Measurements from ENCODE around the gene RMDN3. TPM values are rescaled to one million over a fixed set of nuclear protein-coding genes. Genes with fewer than 3 reads are reported as not detected.

The RMDN3 gene, protein sequence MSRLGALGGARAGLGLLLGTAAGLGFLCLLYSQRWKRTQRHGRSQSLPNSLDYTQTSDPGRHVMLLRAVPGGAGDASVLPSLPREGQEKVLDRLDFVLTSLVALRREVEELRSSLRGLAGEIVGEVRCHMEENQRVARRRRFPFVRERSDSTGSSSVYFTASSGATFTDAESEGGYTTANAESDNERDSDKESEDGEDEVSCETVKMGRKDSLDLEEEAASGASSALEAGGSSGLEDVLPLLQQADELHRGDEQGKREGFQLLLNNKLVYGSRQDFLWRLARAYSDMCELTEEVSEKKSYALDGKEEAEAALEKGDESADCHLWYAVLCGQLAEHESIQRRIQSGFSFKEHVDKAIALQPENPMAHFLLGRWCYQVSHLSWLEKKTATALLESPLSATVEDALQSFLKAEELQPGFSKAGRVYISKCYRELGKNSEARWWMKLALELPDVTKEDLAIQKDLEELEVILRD
- polyA plus RNA-seq = 10 to 100 TPM; 18.0 to 21.6 TPM

GRCh38 chr15:40754883-40755811 is at the start of gene RMDN3:
Gene RMDN3 (minus strand): TSS chr15:40755254. CDS start chr15:40754783, 471 bp downstream.
- 0 to 1% methylated on average over 62 to 66 of the region's 66 CpGs for WGBS, 2 donors

GRCh38 chr15:40803688-40804087 is 48.6 kb upstream of the RMDN3 start:
- Histone ChIP-seq H3K27me3 (ENCODE audit: control insufficient read depth in 1 of 2, insufficient read depth in 2 of 2, low read length in 2 of 2) (no peaks in the 10 kb centered on the region), H3K27ac (ENCODE audit: low read depth in 2 of 2, low read length in 1 of 2) (no peak overlapping the region), H3K4me1 (ENCODE audit: control insufficient read depth in 2 of 2, insufficient read depth in 2 of 2, low read length in 1 of 2) (peaks cover 2 to 4% of the 10 kb centered on the region in 2 donors), H3K9me3 (ENCODE audit: control insufficient read depth in 2 of 2, insufficient read depth in 1 of 2, low read depth in 1 of 2, low read length in 1 of 2) (no peaks in the 10 kb centered on the region), H3K36me3 (ENCODE audit: control insufficient read depth in 2 of 2, insufficient read depth in 2 of 2, low read length in 1 of 2) (no peaks in the 10 kb centered on the region), H3K4me3 (ENCODE audit: low read depth in 1 of 2, low read length in 2 of 2) (no peak overlapping the region)
- WGBS, 2 donors = 68 to 94% methylated on average over 1 of the region's 1 CpG

More at GRCh38 chr15:40754883-40755811, at the start of gene RMDN3:
- Histone ChIP-seq H3K9me3 (ENCODE audit: control insufficient read depth in 2 of 2, insufficient read depth in 1 of 2, low read depth in 1 of 2, low read length in 1 of 2) (no peaks in the 10 kb centered on the region), H3K4me1 (ENCODE audit: control insufficient read depth in 2 of 2, insufficient read depth in 2 of 2, low read length in 1 of 2) (peaks cover 0 to 4% of the 10 kb centered on the region in 2 donors), H3K27ac (ENCODE audit: low read depth in 2 of 2, low read length in 1 of 2) (peak within 1 kb of the TSS; percentile 91 to 92), H3K36me3 (ENCODE audit: control insufficient read depth in 2 of 2, insufficient read depth in 2 of 2, low read length in 1 of 2) (peaks cover 7 to 13% of the 10 kb centered on the region in 2 donors), H3K27me3 (ENCODE audit: control insufficient read depth in 1 of 2, insufficient read depth in 2 of 2, low read length in 2 of 2) (no peaks in the 10 kb centered on the region), H3K4me3 (ENCODE audit: low read depth in 1 of 2, low read length in 2 of 2) (peak within 1 kb of the TSS; percentile 82 to 85)

DNA sequence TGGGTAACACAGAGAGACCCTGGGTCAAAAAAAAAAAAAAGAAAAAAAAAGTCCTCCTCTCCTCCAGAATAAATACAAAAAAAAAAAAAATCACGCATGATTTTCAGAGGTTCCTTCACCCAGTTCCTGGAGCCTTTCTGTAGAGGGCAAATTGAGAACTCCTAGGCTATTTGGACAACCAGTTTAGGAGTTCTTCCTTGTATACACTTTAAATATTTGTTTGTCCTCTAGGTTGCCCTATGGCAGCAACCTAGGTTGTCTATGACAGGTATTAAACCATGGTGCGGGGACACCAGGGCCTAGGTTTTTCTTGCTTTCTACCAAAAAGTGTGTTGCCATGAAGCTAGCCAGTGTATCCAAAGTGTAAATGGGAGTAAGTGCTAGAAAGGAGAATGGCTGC is 48.0 kb upstream of the RMDN3 start:
- Histone ChIP-seq H3K9me3 (ENCODE audit: control insufficient read depth in 2 of 2, insufficient read depth in 1 of 2, low read depth in 1 of 2, low read length in 1 of 2) (no peaks in the 10 kb centered on the region), H3K36me3 (ENCODE audit: control insufficient read depth in 2 of 2, insufficient read depth in 2 of 2, low read length in 1 of 2) (no peaks in the 10 kb centered on the region), H3K27me3 (ENCODE audit: control insufficient read depth in 1 of 2, insufficient read depth in 2 of 2, low read length in 2 of 2) (no peaks in the 10 kb centered on the region), H3K4me3 (ENCODE audit: low read depth in 1 of 2, low read length in 2 of 2) (no peak overlapping the region), H3K4me1 (ENCODE audit: control insufficient read depth in 2 of 2, insufficient read depth in 2 of 2, low read length in 1 of 2) (peaks cover 1 to 4% of the 10 kb centered on the region in 2 donors), H3K27ac (ENCODE audit: low read depth in 2 of 2, low read length in 1 of 2) (no peak overlapping the region)
- WGBS, 2 donors = 89 to 93% methylated on average over 2 of the region's 2 CpGs

DNA sequence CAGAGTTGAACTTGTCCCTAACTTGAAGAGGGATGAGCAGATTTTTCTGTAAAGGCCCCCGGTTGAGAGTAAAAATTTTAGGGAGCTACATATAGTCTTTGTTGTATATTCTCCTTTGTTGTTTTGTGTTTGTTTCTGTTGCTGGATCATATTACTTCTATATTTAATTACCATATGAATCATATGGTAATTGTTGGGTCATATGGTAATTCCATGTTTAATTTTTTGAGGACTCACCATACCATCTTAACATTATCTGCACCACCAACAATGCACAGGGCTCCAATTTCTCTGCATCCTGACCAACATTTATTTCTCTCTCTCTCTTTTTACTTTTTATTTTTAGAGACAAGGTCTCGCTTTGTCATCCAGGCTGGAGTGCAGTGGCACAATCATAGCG is 44.5 kb upstream of the RMDN3 start:
- H3K9me3 ChIP-seq (ENCODE audit: control insufficient read depth in 2 of 2, insufficient read depth in 1 of 2, low read depth in 1 of 2, low read length in 1 of 2) = no peaks in the 10 kb centered on the region
- H3K27ac ChIP-seq (ENCODE audit: low read depth in 2 of 2, low read length in 1 of 2) = no peak overlapping the region

DNA sequence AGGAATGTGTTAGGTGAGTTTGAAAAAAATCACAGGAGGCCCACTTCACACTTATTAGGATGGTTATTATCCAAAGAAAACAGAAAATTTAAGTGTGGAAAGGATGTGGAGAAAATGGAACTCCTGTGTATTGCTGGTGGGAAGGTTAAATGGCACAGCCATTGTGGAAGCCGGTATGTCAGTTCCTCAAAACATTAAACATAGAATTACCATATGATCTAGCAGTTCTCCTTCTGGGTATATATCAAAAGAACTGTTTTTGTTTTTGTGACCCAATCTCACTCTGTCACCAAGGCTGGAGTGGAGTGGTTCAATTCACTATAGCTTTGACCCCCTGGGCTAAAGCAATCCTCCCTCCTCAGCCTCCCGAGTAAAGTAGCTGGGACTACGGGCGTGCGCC is 41.5 kb upstream of the RMDN3 start:
- Histone ChIP-seq H3K27ac (ENCODE audit: low read depth in 2 of 2, low read length in 1 of 2) (no peak overlapping the region), H3K4me3 (ENCODE audit: low read depth in 1 of 2, low read length in 2 of 2) (no peak overlapping the region), H3K36me3 (ENCODE audit: control insufficient read depth in 2 of 2, insufficient read depth in 2 of 2, low read length in 1 of 2) (peaks cover 0 to 3% of the 10 kb centered on the region in 2 donors), H3K9me3 (ENCODE audit: control insufficient read depth in 2 of 2, insufficient read depth in 1 of 2, low read depth in 1 of 2, low read length in 1 of 2) (no peaks in the 10 kb centered on the region), H3K27me3 (ENCODE audit: control insufficient read depth in 1 of 2, insufficient read depth in 2 of 2, low read length in 2 of 2) (no peaks in the 10 kb centered on the region), H3K4me1 (ENCODE audit: control insufficient read depth in 2 of 2, insufficient read depth in 2 of 2, low read length in 1 of 2) (peaks cover 3 to 5% of the 10 kb centered on the region in 2 donors)
- WGBS, 2 donors = 95 to 96% methylated on average over 5 of the region's 5 CpGs

More for the DNA sequence above, 44.5 kb upstream of the RMDN3 start:
- H3K27me3 ChIP-seq (ENCODE audit: control insufficient read depth in 1 of 2, insufficient read depth in 2 of 2, low read length in 2 of 2) = no peaks in the 10 kb centered on the region
- H3K4me3 ChIP-seq (ENCODE audit: low read depth in 1 of 2, low read length in 2 of 2) = no peak overlapping the region
- H3K36me3 ChIP-seq (ENCODE audit: control insufficient read depth in 2 of 2, insufficient read depth in 2 of 2, low read length in 1 of 2) = no peaks in the 10 kb centered on the region
- H3K4me1 ChIP-seq (ENCODE audit: control insufficient read depth in 2 of 2, insufficient read depth in 2 of 2, low read length in 1 of 2) = peaks cover 0 to 2% of the 10 kb centered on the region in 2 donors
- 93 to 97% methylated on average over 3 of the region's 3 CpGs for WGBS, 2 donors

DNA sequence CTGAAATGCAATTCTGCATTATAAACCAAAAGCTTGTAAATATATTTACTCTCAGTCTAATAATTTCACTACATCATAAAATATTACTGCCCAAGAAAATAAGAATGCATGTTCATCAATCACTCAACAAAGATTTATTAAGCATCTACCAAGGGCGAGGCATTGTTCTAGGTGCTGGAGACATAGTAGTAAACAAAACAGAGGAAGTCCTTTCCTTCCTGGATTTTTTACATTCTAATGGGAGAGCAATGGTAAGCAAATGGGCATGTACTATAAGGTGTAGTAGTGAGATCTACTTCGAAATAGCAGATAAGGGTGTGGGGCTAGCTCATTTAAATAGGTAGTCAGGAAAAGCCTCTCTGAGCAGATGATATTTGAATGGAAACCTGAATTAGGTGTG is 41.0 kb upstream of the RMDN3 start:
- peaks cover 0 to 3% of the 10 kb centered on the region in 2 donors for H3K36me3 ChIP-seq (ENCODE audit: control insufficient read depth in 2 of 2, insufficient read depth in 2 of 2, low read length in 1 of 2)
- H3K27me3 ChIP-seq (ENCODE audit: control insufficient read depth in 1 of 2, insufficient read depth in 2 of 2, low read length in 2 of 2) = no peaks in the 10 kb centered on the region
- no peaks in the 10 kb centered on the region for H3K9me3 ChIP-seq (ENCODE audit: control insufficient read depth in 2 of 2, insufficient read depth in 1 of 2, low read depth in 1 of 2, low read length in 1 of 2)
- peaks cover 3 to 5% of the 10 kb centered on the region in 2 donors for H3K4me1 ChIP-seq (ENCODE audit: control insufficient read depth in 2 of 2, insufficient read depth in 2 of 2, low read length in 1 of 2)
- H3K4me3 ChIP-seq (ENCODE audit: low read depth in 1 of 2, low read length in 2 of 2) = no peak overlapping the region
- WGBS, 2 donors = 59 to 73% methylated on average over 2 of the region's 2 CpGs
- no peak overlapping the region for H3K27ac ChIP-seq (ENCODE audit: low read depth in 2 of 2, low read length in 1 of 2)

GRCh38 chr15:40793216-40793989 is 38.3 kb upstream of the RMDN3 start:
- Histone ChIP-seq H3K27ac (ENCODE audit: low read depth in 2 of 2, low read length in 1 of 2) (peak overlapping the region; percentile 33 to 53), H3K9me3 (ENCODE audit: control insufficient read depth in 2 of 2, insufficient read depth in 1 of 2, low read depth in 1 of 2, low read length in 1 of 2) (no peaks in the 10 kb centered on the region), H3K36me3 (ENCODE audit: control insufficient read depth in 2 of 2, insufficient read depth in 2 of 2, low read length in 1 of 2) (peaks cover 0 to 7% of the 10 kb centered on the region in 2 donors), H3K4me3 (ENCODE audit: low read depth in 1 of 2, low read length in 2 of 2) (no peak overlapping the region), H3K27me3 (ENCODE audit: control insufficient read depth in 1 of 2, insufficient read depth in 2 of 2, low read length in 2 of 2) (no peaks in the 10 kb centered on the region), H3K4me1 (ENCODE audit: control insufficient read depth in 2 of 2, insufficient read depth in 2 of 2, low read length in 1 of 2) (peaks cover 5 to 9% of the 10 kb centered on the region in 2 donors)
- 47 to 58% methylated on average over 9 of the region's 9 CpGs for WGBS, 2 donors

DNA sequence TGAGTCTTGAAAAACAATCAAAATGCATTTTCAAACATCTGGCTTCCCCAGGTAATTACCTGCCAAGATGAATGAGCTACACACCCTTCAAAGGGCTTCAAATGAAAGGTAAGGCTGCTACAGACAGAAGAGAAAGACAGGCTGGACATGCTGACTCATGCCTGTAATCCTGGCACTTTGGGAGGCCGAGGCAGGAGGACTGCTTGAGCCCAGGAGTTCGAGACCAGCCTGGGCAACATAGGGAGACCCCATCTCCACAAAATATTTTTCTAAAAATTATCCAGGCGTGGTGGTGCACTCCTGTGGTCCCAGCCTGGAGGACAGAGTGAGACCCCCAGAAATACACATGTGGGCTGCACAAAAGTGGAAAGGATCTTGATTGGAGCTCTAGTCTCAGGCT is 37.3 kb upstream of the RMDN3 start:
- Histone ChIP-seq H3K36me3 (ENCODE audit: control insufficient read depth in 2 of 2, insufficient read depth in 2 of 2, low read length in 1 of 2) (peaks cover 0 to 7% of the 10 kb centered on the region in 2 donors), H3K4me3 (ENCODE audit: low read depth in 1 of 2, low read length in 2 of 2) (no peak overlapping the region), H3K4me1 (ENCODE audit: control insufficient read depth in 2 of 2, insufficient read depth in 2 of 2, low read length in 1 of 2) (peaks cover 5 to 14% of the 10 kb centered on the region in 2 donors), H3K27ac (ENCODE audit: low read depth in 2 of 2, low read length in 1 of 2) (no peak overlapping the region), H3K27me3 (ENCODE audit: control insufficient read depth in 1 of 2, insufficient read depth in 2 of 2, low read length in 2 of 2) (no peaks in the 10 kb centered on the region), H3K9me3 (ENCODE audit: control insufficient read depth in 2 of 2, insufficient read depth in 1 of 2, low read depth in 1 of 2, low read length in 1 of 2) (no peaks in the 10 kb centered on the region)
- 79 to 83% methylated on average over 3 of the region's 3 CpGs for WGBS, 2 donors

GRCh38 chr15:40790718-40791117 is 35.7 kb upstream of the RMDN3 start:
- WGBS, 2 donors = 48 to 64% methylated on average over 3 of the region's 3 CpGs
- peaks cover 0 to 7% of the 10 kb centered on the region in 2 donors for H3K36me3 ChIP-seq (ENCODE audit: control insufficient read depth in 2 of 2, insufficient read depth in 2 of 2, low read length in 1 of 2)
- no peaks in the 10 kb centered on the region for H3K27me3 ChIP-seq (ENCODE audit: control insufficient read depth in 1 of 2, insufficient read depth in 2 of 2, low read length in 2 of 2)
- peak overlapping the region; percentile 75 to 78 for H3K27ac ChIP-seq (ENCODE audit: low read depth in 2 of 2, low read length in 1 of 2)
- no peaks in the 10 kb centered on the region for H3K9me3 ChIP-seq (ENCODE audit: control insufficient read depth in 2 of 2, insufficient read depth in 1 of 2, low read depth in 1 of 2, low read length in 1 of 2)
- peaks cover 5 to 19% of the 10 kb centered on the region in 2 donors for H3K4me1 ChIP-seq (ENCODE audit: control insufficient read depth in 2 of 2, insufficient read depth in 2 of 2, low read length in 1 of 2)
- no peak overlapping the region for H3K4me3 ChIP-seq (ENCODE audit: low read depth in 1 of 2, low read length in 2 of 2)

Data from esophagus (tissue), 2 donors.